ENCODE data around the gene CNTFR. TPM values are rescaled to one million over a fixed set of nuclear protein-coding genes. Genes with fewer than 3 reads are reported as not detected.

CNTFR gene
- total RNA-seq, 1 experiment from 2014 or later: 4.5 TPM

DNA sequence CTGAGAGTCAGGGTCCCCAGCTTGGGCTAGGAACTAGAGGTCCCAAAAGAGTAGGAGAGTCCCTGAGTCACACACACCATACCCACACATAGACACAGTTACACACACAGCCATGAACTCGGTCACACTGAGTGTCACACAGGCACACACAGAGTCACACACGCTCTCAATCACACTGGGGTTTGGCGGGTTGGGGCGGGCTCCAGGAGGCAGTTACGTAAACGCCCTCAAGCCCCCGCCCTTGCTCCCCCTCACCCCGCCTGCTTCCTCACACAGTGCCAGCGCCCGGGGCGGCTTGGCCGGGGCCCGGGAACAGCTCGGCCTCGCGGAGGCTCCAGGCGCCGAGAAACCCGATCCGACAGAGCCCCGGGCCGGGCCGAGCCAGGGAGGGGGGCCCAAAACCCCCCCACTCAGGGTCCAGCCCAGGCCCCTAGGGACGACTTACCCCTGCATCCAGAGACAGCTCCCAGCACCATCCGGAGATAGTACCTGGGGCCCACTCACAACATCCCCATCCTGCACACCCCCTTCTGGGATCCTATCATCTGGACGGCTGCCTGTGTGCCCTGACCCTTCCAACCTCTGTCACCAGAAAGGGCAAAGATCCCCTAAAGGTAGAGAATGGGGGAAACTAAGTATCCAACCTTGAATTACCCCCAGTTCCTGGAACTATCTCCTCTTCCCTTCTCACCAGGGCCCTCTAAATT, 3.5 kb upstream of the CNTFR start:
- peaks cover 24% of the 10 kb centered on the region for H3K27me3 ChIP-seq (replicated peaks; ENCODE audit: insufficient read depth, low read depth, low read length, poor library complexity)
- intact Hi-C loops (cut with micrococcal nuclease; ENCODE audit: unreplicated experiment): loop anchor here (5.0 kb wide), 1 partner anchor 261 kb away; no protein-coding TSS in a partner anchor
- no TSS peak for BruUV-seq (replicated peaks)
- peaks cover 15% of the 10 kb centered on the region for H3K4me1 ChIP-seq (ENCODE audit: insufficient read depth, low read length, poor library complexity, severe bottlenecking)
- POLR2A ChIA-PET (ENCODE audit: low non-redundant PET): no interaction called here
- TF ChIP-seq CTCF (conservative IDR thresholded peaks at IDR 0.05; ENCODE audit: low read depth, low read length): no peak
- TF ChIP-seq EZH2 (IDR thresholded peaks at IDR 0.05; ENCODE audit: borderline replicate concordance, low read depth, low read length, poor library complexity, severe bottlenecking): no peak
- H3K36me3 ChIP-seq (ENCODE audit: insufficient read depth, low read length, poor library complexity, severe bottlenecking): no peaks in the 10 kb centered on the region
- no peak overlapping the region for H3K4me3 ChIP-seq (ENCODE audit: low read depth, low read length, poor library complexity, severe bottlenecking)
- no peak for DNase-seq (ENCODE audit: low spot score)
- H3K9me3 ChIP-seq (ENCODE audit: low read depth, low read length, poor library complexity, severe bottlenecking): no peaks in the 10 kb centered on the region
- CTCF ChIA-PET: interaction anchor here (2.3 to 2.4 kb wide), 2 partner anchors 45 to 189 kb away, joined by 12 to 19 read pairs; no protein-coding TSS in a partner anchor
- H3K27ac ChIP-seq (ENCODE audit: low read depth, low read length, poor library complexity, severe bottlenecking): no peak overlapping the region

- CTCF ChIA-PET: interaction anchor here (0.8 to 2.4 kb wide), 7 partner anchors 12 to 212 kb away, joined by 3 to 19 read pairs (median 6); partner anchors contain the start of gene RPP25L
- Histone ChIP-seq H3K27me3 (replicated peaks; ENCODE audit: insufficient read depth, low read depth, low read length, poor library complexity) (peaks cover 32% of the 10 kb centered on the region), H3K27ac (ENCODE audit: low read depth, low read length, poor library complexity, severe bottlenecking) (no peak overlapping the region), H3K9me3 (ENCODE audit: low read depth, low read length, poor library complexity, severe bottlenecking) (no peaks in the 10 kb centered on the region), H3K36me3 (ENCODE audit: insufficient read depth, low read length, poor library complexity, severe bottlenecking) (no peaks in the 10 kb centered on the region), H3K4me3 (ENCODE audit: low read depth, low read length, poor library complexity, severe bottlenecking) (no peak overlapping the region), H3K4me1 (ENCODE audit: insufficient read depth, low read length, poor library complexity, severe bottlenecking) (peaks cover 15% of the 10 kb centered on the region)
- intact Hi-C loops (cut with micrococcal nuclease; ENCODE audit: unreplicated experiment): loop anchor here (1.0 to 5.0 kb wide), 4 partner anchors 44 to 260 kb away; no protein-coding TSS in a partner anchor
- BruUV-seq (replicated peaks): no TSS peak
- POLR2A ChIA-PET (ENCODE audit: low non-redundant PET): no interaction called here
- DNase-seq (ENCODE audit: low spot score): no peak
- TF ChIP-seq CTCF (conservative IDR thresholded peaks at IDR 0.05; ENCODE audit: low read depth, low read length): peak; percentile 23; the same call in 1 of the 2 replicates
- no peak for TF ChIP-seq EZH2 (IDR thresholded peaks at IDR 0.05; ENCODE audit: borderline replicate concordance, low read depth, low read length, poor library complexity, severe bottlenecking)
Observed at GRCh38 chr9:34591917-34592866, 2.7 kb upstream of the CNTFR start.

GRCh38 chr9:34591248-34591916, 1.9 kb upstream of the CNTFR start:
- DNase-seq (ENCODE audit: low spot score): peak; percentile 74
- peaks cover 40% of the 10 kb centered on the region for H3K27me3 ChIP-seq (replicated peaks; ENCODE audit: insufficient read depth, low read depth, low read length, poor library complexity)
- BruUV-seq (replicated peaks): no TSS peak

More at GRCh38 chr9:34591248-34591916, 1.9 kb upstream of the CNTFR start:
- Histone ChIP-seq H3K4me1 (ENCODE audit: insufficient read depth, low read length, poor library complexity, severe bottlenecking) (peaks cover 15% of the 10 kb centered on the region), H3K9me3 (ENCODE audit: low read depth, low read length, poor library complexity, severe bottlenecking) (no peaks in the 10 kb centered on the region), H3K36me3 (ENCODE audit: insufficient read depth, low read length, poor library complexity, severe bottlenecking) (no peaks in the 10 kb centered on the region), H3K27ac (ENCODE audit: low read depth, low read length, poor library complexity, severe bottlenecking) (no peak overlapping the region), H3K4me3 (ENCODE audit: low read depth, low read length, poor library complexity, severe bottlenecking) (peak overlapping the region; percentile 37)
- ChIA-PET CTCF (interaction anchor here (0.6 to 2.4 kb wide), 8 partner anchors 13 to 239 kb away, joined by 3 to 19 read pairs (median 6); partner anchors contain the start of gene RPP25L), POLR2A (ENCODE audit: low non-redundant PET) (no interaction called here)
- intact Hi-C loops (cut with micrococcal nuclease; ENCODE audit: unreplicated experiment): loop anchor here (1.0 to 5.0 kb wide), 4 partner anchors 43 to 259 kb away; no protein-coding TSS in a partner anchor
- TF ChIP-seq EZH2 (IDR thresholded peaks at IDR 0.05; ENCODE audit: borderline replicate concordance, low read depth, low read length, poor library complexity, severe bottlenecking): no peak
- peak; percentile 93 for TF ChIP-seq CTCF (conservative IDR thresholded peaks at IDR 0.05; ENCODE audit: low read depth, low read length)

Measured in A673 (cell line).